ENCODE measurements around the gene PARVG.

DNA sequence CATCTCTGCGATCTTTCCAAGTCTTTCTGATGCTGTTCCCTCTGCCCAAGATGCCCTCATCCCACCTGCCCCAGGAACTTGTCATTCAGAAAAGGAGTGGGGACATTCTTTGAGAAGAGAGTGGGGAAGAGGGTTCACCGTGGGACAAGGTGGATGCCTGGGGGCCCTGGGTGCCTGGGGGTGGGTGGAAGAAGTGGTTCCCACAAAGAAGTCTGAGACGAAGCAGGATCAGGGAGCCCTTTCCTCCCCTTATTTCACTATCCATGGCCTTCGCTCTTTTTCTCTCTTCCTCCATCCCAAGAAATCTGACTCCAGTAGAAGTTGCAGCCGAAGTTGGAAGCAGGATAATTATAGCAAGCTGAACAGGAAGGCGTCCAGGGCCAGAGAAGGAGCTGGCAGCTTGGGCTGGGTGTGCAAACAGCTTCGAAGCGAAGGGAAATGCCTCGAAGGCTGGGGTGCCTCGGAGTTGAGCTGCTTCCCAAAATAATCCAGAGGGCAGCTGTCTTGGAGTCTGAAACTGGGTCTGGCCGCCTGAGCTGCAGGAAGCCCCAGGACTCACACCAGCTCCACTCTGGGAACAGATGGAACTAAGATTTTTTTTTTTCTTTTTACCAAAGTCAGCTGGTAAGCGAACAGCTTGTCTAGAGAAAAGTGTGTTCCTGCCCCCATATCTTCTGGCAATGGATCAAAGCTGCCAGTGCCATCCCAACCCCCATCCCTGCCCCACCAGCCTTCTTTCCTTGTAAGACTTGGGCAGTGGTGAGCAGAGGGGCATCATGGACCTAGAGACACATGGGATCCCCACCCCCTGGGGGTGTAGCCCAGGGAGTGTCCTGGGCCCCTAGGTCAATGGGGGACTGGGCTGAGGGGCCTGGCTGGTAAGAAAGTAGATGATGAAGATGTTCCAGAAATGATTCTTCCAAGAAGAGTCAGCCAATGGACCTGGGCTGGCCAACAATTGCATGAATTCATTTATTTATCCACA, 31.5 kb downstream of the PARVG start:
- TF ChIP-seq POLR2A (IDR thresholded peaks at IDR 0.05), result no peak
- TF ChIP-seq, protein P1, sequence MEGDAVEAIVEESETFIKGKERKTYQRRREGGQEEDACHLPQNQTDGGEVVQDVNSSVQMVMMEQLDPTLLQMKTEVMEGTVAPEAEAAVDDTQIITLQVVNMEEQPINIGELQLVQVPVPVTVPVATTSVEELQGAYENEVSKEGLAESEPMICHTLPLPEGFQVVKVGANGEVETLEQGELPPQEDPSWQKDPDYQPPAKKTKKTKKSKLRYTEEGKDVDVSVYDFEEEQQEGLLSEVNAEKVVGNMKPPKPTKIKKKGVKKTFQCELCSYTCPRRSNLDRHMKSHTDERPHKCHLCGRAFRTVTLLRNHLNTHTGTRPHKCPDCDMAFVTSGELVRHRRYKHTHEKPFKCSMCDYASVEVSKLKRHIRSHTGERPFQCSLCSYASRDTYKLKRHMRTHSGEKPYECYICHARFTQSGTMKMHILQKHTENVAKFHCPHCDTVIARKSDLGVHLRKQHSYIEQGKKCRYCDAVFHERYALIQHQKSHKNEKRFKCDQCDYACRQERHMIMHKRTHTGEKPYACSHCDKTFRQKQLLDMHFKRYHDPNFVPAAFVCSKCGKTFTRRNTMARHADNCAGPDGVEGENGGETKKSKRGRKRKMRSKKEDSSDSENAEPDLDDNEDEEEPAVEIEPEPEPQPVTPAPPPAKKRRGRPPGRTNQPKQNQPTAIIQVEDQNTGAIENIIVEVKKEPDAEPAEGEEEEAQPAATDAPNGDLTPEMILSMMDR (IDR thresholded peaks at IDR 0.05), result no peak

All from breast epithelium (tissue), 3 donors.